Right cardiac atrium (tissue), 5 donors: ENCODE data around the gene GPC4. TPM values are rescaled to one million over a fixed set of nuclear protein-coding genes. Genes with fewer than 3 reads are reported as not detected.

Source experiments
- ATAC-seq, 2 donors: fragments of 200-7000 bp; cut with Tn5 transposase; one replicate each; pipeline versions ENCODE4 v1.8.0 to v1.9.1; 2020; ENCODE audit warnings: moderate library complexity in 2 of 2, mild to moderate bottlenecking in 1 of 2
- DNase-seq, 3 donors: peaks; one replicate each; pipeline ENCODE4 v3.0.0-alpha.2; 2020
- H3K27ac ChIP-seq: one replicate; pipeline ENCODE4 v1.5.1; 2013; ENCODE audit warnings: mild to moderate bottlenecking, low read length, control low read depth, moderate library complexity
- H3K27me3 ChIP-seq: one replicate; pipeline ENCODE4 v1.6.1; 2013; ENCODE audit not compliant: control insufficient read depth, insufficient read depth
- H3K4me1 ChIP-seq: one replicate; pipeline ENCODE4 v1.6.1; 2013; ENCODE audit warnings: low read length; ENCODE audit not compliant: control insufficient read depth, insufficient read depth
- H3K4me3 ChIP-seq: one replicate; pipeline ENCODE4 v1.5.1; 2013; ENCODE audit warnings: low read length, control low read depth
- H3K9me3 ChIP-seq: one replicate; pipeline ENCODE4 v1.6.1; 2013; ENCODE audit warnings: low read length; ENCODE audit not compliant: control insufficient read depth
- WGBS: extraction: QIAGEN DNeasy Blood & Tissue Kit; methylation state at CpG from one replicate; pipeline ENCODE4 v1.1.7; 2013; 5-methylcytosine and 5-hydroxymethylcytosine counted together
- intact Hi-C, 4 donors: fragments of 100-400 bp; cut with DNase I; formaldehyde crosslinking; loops; one replicate each; pipeline versions ENCODE4 v1.11.0 to v1.14.0; 2022 to 2023
- polyA plus RNA-seq: library from polyadenylated mRNA; stranded (reverse); fragments of 200-250 nt; gene quantifications from one replicate; pipeline ENCODE4 v1.2.3, GENCODE V29; 2013
- total RNA-seq, 4 donors: library from RNA; stranded (reverse); fragmentation: NEBNext Ultra II Directional; extraction: Animal tissue kit (Norgen Biotek cat#: 25700); gene quantifications; one replicate each; pipeline ENCODE4 v1.2.1, GENCODE V29; 2021
- donor health status: healthy with polysubstance abuse.
- donor health status: DM: no; HTN: yes; CAD: no.
- donor health status: DM: no; HTN: no; CAD: no.
- donor health status: DM: no; HTN: yes; CAD: no; lungs with severe emphysema.
- donor health status: DM: yes; HTN: yes; CAD: no.

The GPC4 gene
- total and polyA plus RNA-seq, 5 donors: 4.9 to 9.3 (median 7.1) TPM

- H3K4me1 ChIP-seq: no peaks in the 10 kb centered on the region
- H3K27me3 ChIP-seq: no peaks in the 10 kb centered on the region
- no peak for DNase-seq
- intact Hi-C loops: no loop called here
- H3K9me3 ChIP-seq: no peaks in the 10 kb centered on the region
- 86% methylated on average over 4 of the region's 4 CpGs for WGBS
- no peak overlapping the region for H3K4me3 ChIP-seq
- ATAC-seq: no peak
- no peak overlapping the region for H3K27ac ChIP-seq
These were observed 9.6 kb downstream of the GPC4 start for GRCh38 chrX:133405498-133406185.

DNA sequence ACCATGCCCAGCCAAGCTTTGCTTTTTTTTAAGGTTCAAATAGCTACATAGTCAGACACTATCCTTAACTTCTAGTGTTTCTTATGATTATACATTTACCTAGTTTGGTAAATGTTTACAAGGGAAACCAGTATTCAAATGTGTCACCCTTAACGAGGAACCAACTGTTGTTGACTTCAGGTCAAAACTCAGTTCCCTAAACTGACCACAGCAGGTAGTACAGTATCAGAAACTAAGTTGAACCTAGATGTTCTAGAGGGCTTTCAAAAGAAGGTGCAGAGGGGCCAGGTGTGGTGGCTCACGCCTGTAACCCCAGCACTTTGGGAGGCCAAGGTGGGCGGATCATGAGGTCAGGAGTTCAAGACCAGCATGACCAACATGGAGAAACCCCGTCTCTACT lies 11.3 kb downstream of the GPC4 start:
- no peaks in the 10 kb centered on the region for H3K4me1 ChIP-seq

GRCh38 chrX:133402830-133403625 lies 12.3 kb downstream of the GPC4 start:
- Histone ChIP-seq H3K4me1 (no peaks in the 10 kb centered on the region), H3K27me3 (no peaks in the 10 kb centered on the region), H3K9me3 (no peaks in the 10 kb centered on the region), H3K27ac (no peak overlapping the region), H3K4me3 (no peak overlapping the region)
- 84% methylated on average over 10 of the region's 10 CpGs for WGBS
- intact Hi-C loops: no loop called here
- no peak for ATAC-seq
- DNase-seq: no peak

More for the DNA sequence above, 11.3 kb downstream of the GPC4 start:
- ATAC-seq: no peak
- no peaks in the 10 kb centered on the region for H3K27me3 ChIP-seq
- DNase-seq: no peak
- no peaks in the 10 kb centered on the region for H3K9me3 ChIP-seq
- no peak overlapping the region for H3K4me3 ChIP-seq
- WGBS: 95% methylated on average over 4 of the region's 4 CpGs
- no peak overlapping the region for H3K27ac ChIP-seq
- intact Hi-C loops: no loop called here

- Histone ChIP-seq H3K4me3 (no peak overlapping the region), H3K4me1 (no peaks in the 10 kb centered on the region), H3K9me3 (no peaks in the 10 kb centered on the region), H3K27ac (peak overlapping the region; percentile 19), H3K27me3 (no peaks in the 10 kb centered on the region)
- intact Hi-C loops: no loop called here
- WGBS: 31% methylated on average over 2 of the region's 2 CpGs
- DNase-seq (no peak), ATAC-seq (peak in 1 of 2 donors; percentile 34)
These were observed 13.2 kb downstream of the GPC4 start for GRCh38 chrX:133402042-133402453.

GRCh38 chrX:133401536-133401935 lies 13.8 kb downstream of the GPC4 start:
- DNase-seq (no peak), ATAC-seq (no peak)
- 40% methylated on average over 1 of the region's 1 CpG for WGBS
- no peaks in the 10 kb centered on the region for H3K27me3 ChIP-seq
- no peak overlapping the region for H3K27ac ChIP-seq
- intact Hi-C loops: no loop called here
- H3K4me3 ChIP-seq: no peak overlapping the region
- H3K4me1 ChIP-seq: no peaks in the 10 kb centered on the region
- no peaks in the 10 kb centered on the region for H3K9me3 ChIP-seq

DNA sequence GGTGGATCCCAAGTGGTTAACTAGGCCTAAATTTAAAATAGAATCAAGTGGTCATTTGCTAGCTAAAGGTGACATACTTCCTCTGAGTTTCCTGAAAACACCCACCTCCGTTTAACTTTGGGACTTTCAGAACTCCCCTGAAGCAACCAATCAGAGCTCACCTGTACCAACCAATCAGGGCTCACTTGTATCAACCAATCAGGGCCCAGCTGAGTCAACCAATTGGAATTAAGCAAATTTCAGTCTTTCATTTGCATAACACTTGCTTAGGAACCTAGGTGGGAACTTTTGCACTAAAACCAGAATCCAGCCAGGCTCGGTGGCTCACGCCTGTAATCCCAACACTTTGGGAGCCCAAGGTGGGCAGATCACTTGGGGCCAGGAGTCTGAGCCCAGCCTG lies 15.9 kb downstream of the GPC4 start:
- 89% methylated on average over 3 of the region's 3 CpGs for WGBS
- intact Hi-C loops: no loop called here
- no peak for DNase-seq
- Histone ChIP-seq H3K27me3 (no peaks in the 10 kb centered on the region), H3K4me3 (no peak overlapping the region), H3K27ac (no peak overlapping the region), H3K9me3 (no peaks in the 10 kb centered on the region), H3K4me1 (no peaks in the 10 kb centered on the region)
- ATAC-seq: no peak

GRCh38 chrX:133394765-133395164 lies 20.5 kb downstream of the GPC4 start:
- intact Hi-C loops: no loop called here
- H3K4me1 ChIP-seq: no peaks in the 10 kb centered on the region
- no peaks in the 10 kb centered on the region for H3K9me3 ChIP-seq
- no peak for DNase-seq
- 95% methylated on average over 2 of the region's 2 CpGs for WGBS
- H3K27ac ChIP-seq: no peak overlapping the region
- H3K4me3 ChIP-seq: no peak overlapping the region
- no peak for ATAC-seq
- H3K27me3 ChIP-seq: no peaks in the 10 kb centered on the region

GRCh38 chrX:133392671-133393070 lies 22.6 kb downstream of the GPC4 start:
- Histone ChIP-seq H3K27me3 (no peaks in the 10 kb centered on the region), H3K9me3 (no peaks in the 10 kb centered on the region), H3K4me3 (no peak overlapping the region), H3K27ac (no peak overlapping the region), H3K4me1 (no peaks in the 10 kb centered on the region)
- 67% methylated on average over 8 of the region's 8 CpGs for WGBS
- ATAC-seq: no peak
- no peak for DNase-seq
- intact Hi-C loops: no loop called here

- ATAC-seq: no peak
- DNase-seq: no peak
- no peak overlapping the region for H3K27ac ChIP-seq
- intact Hi-C loops: no loop called here
- no peaks in the 10 kb centered on the region for H3K4me1 ChIP-seq
- no peaks in the 10 kb centered on the region for H3K27me3 ChIP-seq
- no peaks in the 10 kb centered on the region for H3K9me3 ChIP-seq
- WGBS: 62% methylated on average over 3 of the region's 3 CpGs
- no peak overlapping the region for H3K4me3 ChIP-seq
These were observed 24.2 kb downstream of the GPC4 start for GRCh38 chrX:133391111-133391510.

DNA sequence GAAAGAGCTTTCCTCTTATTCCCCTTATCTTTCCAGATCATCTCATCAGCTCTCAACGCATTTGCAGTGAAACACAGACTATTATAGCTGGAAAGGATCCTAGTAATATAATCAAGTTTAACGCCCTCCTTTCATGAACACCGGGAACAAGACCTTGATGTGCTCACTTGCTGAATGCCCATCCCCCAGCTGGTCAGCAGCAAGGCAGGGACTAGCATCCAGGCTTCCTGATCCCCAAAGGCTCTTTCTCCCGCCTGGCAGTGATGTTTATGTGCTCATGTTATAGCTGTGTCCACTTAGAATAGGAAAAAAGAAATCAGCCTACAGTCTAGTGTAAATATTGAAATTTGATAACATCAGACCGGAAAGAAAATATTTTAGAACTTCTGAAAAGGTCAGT lies 24.6 kb downstream of the GPC4 start:
- Histone ChIP-seq H3K4me3 (no peak overlapping the region), H3K9me3 (no peaks in the 10 kb centered on the region), H3K27me3 (no peaks in the 10 kb centered on the region), H3K27ac (no peak overlapping the region), H3K4me1 (no peaks in the 10 kb centered on the region)
- WGBS: 60% methylated on average over 5 of the region's 5 CpGs
- DNase-seq (no peak), ATAC-seq (no peak)
- intact Hi-C loops: no loop called here

DNA sequence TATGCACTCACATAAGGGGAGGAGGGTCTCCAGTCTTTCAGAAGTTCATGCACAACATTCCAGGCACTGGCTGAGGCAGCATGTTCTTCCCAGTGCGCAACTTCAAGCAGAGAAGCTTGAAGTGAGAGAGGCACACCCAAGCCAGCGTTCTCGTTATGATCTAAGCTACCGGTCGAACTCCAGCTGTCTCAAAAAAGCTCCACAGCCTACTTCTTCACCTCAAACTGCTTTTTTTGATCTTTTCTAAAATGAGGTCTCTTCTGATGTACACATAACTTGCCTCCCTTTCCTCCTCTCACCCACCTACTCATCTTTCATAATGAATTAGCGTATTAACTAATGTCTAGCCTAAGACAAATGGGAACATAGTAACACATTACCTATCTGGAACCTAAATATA lies 25.3 kb downstream of the GPC4 start:
- ATAC-seq (no peak), DNase-seq (no peak)
- intact Hi-C loops: no loop called here
- 66% methylated on average over 6 of the region's 6 CpGs for WGBS
- H3K27ac ChIP-seq: no peak overlapping the region
- H3K27me3 ChIP-seq: no peaks in the 10 kb centered on the region
- H3K9me3 ChIP-seq: no peaks in the 10 kb centered on the region
- no peak overlapping the region for H3K4me3 ChIP-seq
- no peaks in the 10 kb centered on the region for H3K4me1 ChIP-seq
